Trophoblast cell (in vitro differentiated cells and primary cell): ENCODE measurements around the gene ANKRD18A.

ENCODE experiments used
- DNase-seq, 2 donors: peaks; one replicate each; pipeline ENCODE4 v3.0.0-alpha.2; 2016
- H2AFZ ChIP-seq: 2 replicates; pipeline ENCODE4 v1.6.1; 2013; ENCODE audit warnings: low read length, moderate library complexity, mild to moderate bottlenecking; ENCODE audit not compliant: insufficient read depth, poor library complexity
- H2AK5ac ChIP-seq: 2 replicates; pipeline ENCODE4 v1.6.1; 2013; ENCODE audit warnings: mild to moderate bottlenecking, low read length
- H2BK120ac ChIP-seq: 2 replicates; pipeline ENCODE4 v1.6.1; 2013; ENCODE audit warnings: low read length, mild to moderate bottlenecking, moderate library complexity; ENCODE audit not compliant: insufficient read depth, poor library complexity
- H2BK12ac ChIP-seq: 2 replicates; pipeline ENCODE4 v1.6.1; 2013; ENCODE audit warnings: mild to moderate bottlenecking, low read length, moderate library complexity
- H2BK5ac ChIP-seq: 2 replicates; pipeline ENCODE4 v1.6.1; 2013; ENCODE audit warnings: low read length, low read depth, moderate library complexity, mild to moderate bottlenecking; ENCODE audit not compliant: poor library complexity
- H3K14ac ChIP-seq: 2 replicates; pipeline ENCODE4 v1.6.1; 2013; ENCODE audit warnings: mild to moderate bottlenecking, low read length
- H3K18ac ChIP-seq: 2 replicates; pipeline ENCODE4 v1.6.1; 2013; ENCODE audit warnings: mild to moderate bottlenecking, low read length
- H3K23ac ChIP-seq: 2 replicates; pipeline ENCODE4 v1.6.1; 2013; ENCODE audit warnings: low read length
- H3K27ac ChIP-seq: 2 replicates; pipeline ENCODE4 v1.5.1; 2013; ENCODE audit warnings: low read depth, mild to moderate bottlenecking, inconsistent platforms, low read length, moderate library complexity
- H3K27me3 ChIP-seq: 2 replicates; pipeline ENCODE4 v1.6.1; 2013; ENCODE audit warnings: inconsistent platforms, mild to moderate bottlenecking, low read length, moderate library complexity; ENCODE audit not compliant: insufficient read depth
- H3K36me3 ChIP-seq, 2 experiments: 1 replicate in 1 of 2; 2 replicates in 1 of 2; pipeline ENCODE4 v1.6.1; 2013; ENCODE audit warnings: low read length in 2 of 2, mild to moderate bottlenecking in 2 of 2, moderate library complexity in 1 of 2; ENCODE audit not compliant: insufficient read depth in 2 of 2, control insufficient read depth in 1 of 2
- H3K4ac ChIP-seq: 2 replicates; pipeline ENCODE4 v1.6.1; 2013; ENCODE audit warnings: low read depth, mild to moderate bottlenecking, low read length, moderate library complexity
- H3K4me1 ChIP-seq, 2 experiments: 1 replicate in 1 of 2; 2 replicates in 1 of 2; pipeline ENCODE4 v1.6.1; 2013; ENCODE audit warnings: low read length in 2 of 2, mild to moderate bottlenecking in 2 of 2, moderate library complexity in 1 of 2; ENCODE audit not compliant: insufficient read depth in 2 of 2, control insufficient read depth in 1 of 2
- H3K4me2 ChIP-seq: 2 replicates; pipeline ENCODE4 v1.6.1; 2013; ENCODE audit warnings: inconsistent platforms, mild to moderate bottlenecking, low read length, moderate library complexity
- H3K4me3 ChIP-seq: 2 replicates; pipeline ENCODE4 v1.5.1; 2013; ENCODE audit warnings: mild to moderate bottlenecking, low read depth, low read length, inconsistent platforms
- H3K79me1 ChIP-seq: one replicate; pipeline ENCODE4 v1.6.1; 2013; ENCODE audit warnings: low read length
- H3K79me2 ChIP-seq: 2 replicates; pipeline ENCODE4 v1.6.1; 2013; ENCODE audit warnings: low read length, mild to moderate bottlenecking; ENCODE audit not compliant: control insufficient read depth, insufficient read depth, poor library complexity
- H3K9ac ChIP-seq: 2 replicates; pipeline ENCODE4 v1.6.1; 2013; ENCODE audit warnings: mild to moderate bottlenecking, low read length
- H3K9me3 ChIP-seq: 2 replicates; pipeline ENCODE4 v1.6.1; 2013; ENCODE audit warnings: low read depth, mild to moderate bottlenecking, control low read depth, inconsistent platforms, low read length; ENCODE audit not compliant: insufficient read depth
- H4K12ac ChIP-seq: 2 replicates; pipeline ENCODE4 v1.6.1; 2013; ENCODE audit warnings: low read depth, mild to moderate bottlenecking, low read length, moderate library complexity
- H4K8ac ChIP-seq: 2 replicates; pipeline ENCODE4 v1.6.1; 2013; ENCODE audit warnings: low read depth, mild to moderate bottlenecking, low read length, moderate library complexity
- H4K91ac ChIP-seq: one replicate; pipeline ENCODE4 v1.6.1; 2013; ENCODE audit warnings: low read depth, mild to moderate bottlenecking, low read length, moderate library complexity
- WGBS: extraction: QIAGEN DNeasy Blood & Tissue Kit; methylation state at CpG from one replicate; pipeline ENCODE4 v1.1.7; 2013; ENCODE audit warnings: missing lambda C conversion rate; ENCODE audit not compliant: insufficient read length, insufficient coverage; ENCODE audit errors: extremely low coverage; 5-methylcytosine and 5-hydroxymethylcytosine counted together

The ANKRD18A gene

DNA sequence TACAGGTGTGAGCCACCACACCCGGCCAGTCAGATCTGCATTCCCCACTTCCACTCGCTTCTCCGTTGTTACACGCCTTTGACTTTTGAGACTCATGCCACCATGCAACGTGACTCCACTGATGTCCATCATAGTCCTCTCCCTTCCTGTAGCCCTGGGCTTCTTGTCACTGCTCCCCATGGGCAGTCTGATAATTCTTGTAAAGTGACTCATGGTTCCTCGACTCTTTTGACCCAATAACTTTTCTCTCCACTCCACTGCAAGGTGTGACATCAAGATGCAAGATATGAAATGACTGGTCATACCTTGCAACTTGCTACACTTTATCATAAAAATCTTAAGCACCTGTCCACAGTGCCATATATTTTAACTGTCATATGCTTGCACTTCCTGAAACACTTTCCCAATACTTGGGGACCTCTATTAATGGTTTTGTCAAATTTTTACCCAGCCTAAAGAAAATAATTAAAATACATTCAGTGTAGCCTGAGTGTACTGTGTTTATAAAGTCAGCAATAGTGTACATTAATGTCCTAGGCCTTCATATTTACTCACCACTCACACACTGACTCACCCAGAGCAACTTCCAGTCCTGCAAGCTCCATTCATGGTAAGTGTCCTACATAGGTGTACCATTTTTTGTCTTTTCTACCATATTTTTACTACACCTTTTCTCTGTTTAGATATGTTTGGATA lies 18.6 kb upstream of the ANKRD18A start:
- no CpG with 5 or more reads among the region's 6 CpGs for WGBS
- H3K36me3 ChIP-seq = no peaks in the 10 kb centered on the region

DNA sequence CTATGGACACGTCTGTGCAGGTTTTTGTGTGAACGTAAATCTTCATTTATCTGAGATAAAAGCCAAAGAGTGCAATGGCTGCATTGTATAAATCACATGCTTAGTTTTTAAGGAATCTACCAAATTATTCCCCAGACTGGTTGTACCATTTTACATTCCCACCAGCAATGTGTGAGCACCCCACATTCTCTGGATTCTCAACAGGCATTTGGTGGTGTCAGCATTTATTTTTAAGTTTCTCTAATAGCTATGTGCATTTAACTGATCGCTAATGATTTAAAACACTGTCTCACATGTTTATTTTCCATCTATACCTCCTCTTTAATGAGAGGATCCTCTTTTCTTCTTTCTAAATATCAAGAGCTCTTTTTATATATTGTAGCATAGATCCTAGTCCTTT lies 13.9 kb upstream of the ANKRD18A start:
- Histone ChIP-seq H2BK12ac (no peak overlapping the region), H2AFZ (no peak overlapping the region), H3K79me2 (no peaks in the 10 kb centered on the region), H4K91ac (no peak overlapping the region), H3K4me3 (no peak overlapping the region), H4K12ac (no peak overlapping the region), H3K36me3 (no peaks in the 10 kb centered on the region), H4K8ac (no peak overlapping the region), H3K4me2 (no peak overlapping the region), H3K23ac (no peak overlapping the region), H3K4me1 (no peaks in the 10 kb centered on the region), H3K27me3 (no peaks in the 10 kb centered on the region), H3K79me1 (no peaks in the 10 kb centered on the region), H3K14ac (no peak overlapping the region), H2BK5ac (no peak overlapping the region), H3K18ac (no peak overlapping the region), H3K4ac (no peak overlapping the region), H3K9me3 (no peaks in the 10 kb centered on the region), H2AK5ac (no peak overlapping the region), H2BK120ac (no peak overlapping the region), H3K9ac (no peak overlapping the region), H3K27ac (no peak overlapping the region)
- DNase-seq = no peak
- no CpG with 5 or more reads among the region's 3 CpGs for WGBS

More for the DNA sequence above, 18.6 kb upstream of the ANKRD18A start:
- no peaks in the 10 kb centered on the region for H3K79me1 ChIP-seq
- no peaks in the 10 kb centered on the region for H3K79me2 ChIP-seq
- no peak overlapping the region for H2BK120ac ChIP-seq
- no peak overlapping the region for H3K18ac ChIP-seq
- no peak overlapping the region for H3K4me3 ChIP-seq
- no peak overlapping the region for H3K4ac ChIP-seq
- no peak overlapping the region for H3K23ac ChIP-seq
- H2BK12ac ChIP-seq = no peak overlapping the region
- no peaks in the 10 kb centered on the region for H3K4me1 ChIP-seq
- no peak overlapping the region for H2BK5ac ChIP-seq
- H4K12ac ChIP-seq = no peak overlapping the region
- H4K91ac ChIP-seq = no peak overlapping the region
- no peak overlapping the region for H3K27ac ChIP-seq
- no peak overlapping the region for H2AK5ac ChIP-seq
- H3K9me3 ChIP-seq = no peaks in the 10 kb centered on the region
- no peak overlapping the region for H4K8ac ChIP-seq
- peak; percentile 92 to 95 for DNase-seq
- H2AFZ ChIP-seq = no peak overlapping the region
- no peak overlapping the region for H3K9ac ChIP-seq
- H3K27me3 ChIP-seq = no peaks in the 10 kb centered on the region
- no peak overlapping the region for H3K4me2 ChIP-seq
- no peak overlapping the region for H3K14ac ChIP-seq

DNA sequence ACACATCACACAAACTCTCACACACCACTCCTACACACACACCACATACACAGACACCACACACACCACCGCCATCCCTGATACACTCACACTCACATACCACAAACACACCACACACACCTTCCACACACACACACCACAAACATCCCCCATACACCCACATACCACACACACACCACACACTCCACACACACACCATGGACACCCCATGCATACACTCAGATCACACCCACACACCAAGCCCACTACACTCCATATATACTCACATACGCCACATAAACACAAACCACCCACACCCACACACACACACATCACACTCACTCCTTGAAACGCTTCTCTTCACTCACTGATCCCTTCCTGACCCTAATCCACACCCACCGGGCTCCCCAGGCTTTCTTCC lies 9.1 kb upstream of the ANKRD18A start:
- H3K9me3 ChIP-seq = no peaks in the 10 kb centered on the region
- no peaks in the 10 kb centered on the region for H3K36me3 ChIP-seq
- no peak overlapping the region for H4K12ac ChIP-seq
- no peak overlapping the region for H2AK5ac ChIP-seq
- no peaks in the 10 kb centered on the region for H3K4me1 ChIP-seq
- DNase-seq = no peak
- no peaks in the 10 kb centered on the region for H3K27me3 ChIP-seq
- 100% methylated on average over 2 of the region's 4 CpGs for WGBS
- H3K9ac ChIP-seq = no peak overlapping the region
- no peak overlapping the region for H2BK120ac ChIP-seq
- H2AFZ ChIP-seq = no peak overlapping the region
- no peaks in the 10 kb centered on the region for H3K79me1 ChIP-seq
- H3K4ac ChIP-seq = no peak overlapping the region
- no peak overlapping the region for H2BK5ac ChIP-seq
- H4K8ac ChIP-seq = no peak overlapping the region
- H2BK12ac ChIP-seq = no peak overlapping the region
- no peak overlapping the region for H4K91ac ChIP-seq
- no peak overlapping the region for H3K18ac ChIP-seq
- H3K79me2 ChIP-seq = no peaks in the 10 kb centered on the region
- H3K4me2 ChIP-seq = no peak overlapping the region
- no peak overlapping the region for H3K27ac ChIP-seq
- H3K14ac ChIP-seq = no peak overlapping the region
- H3K4me3 ChIP-seq = no peak overlapping the region
- H3K23ac ChIP-seq = no peak overlapping the region

DNA sequence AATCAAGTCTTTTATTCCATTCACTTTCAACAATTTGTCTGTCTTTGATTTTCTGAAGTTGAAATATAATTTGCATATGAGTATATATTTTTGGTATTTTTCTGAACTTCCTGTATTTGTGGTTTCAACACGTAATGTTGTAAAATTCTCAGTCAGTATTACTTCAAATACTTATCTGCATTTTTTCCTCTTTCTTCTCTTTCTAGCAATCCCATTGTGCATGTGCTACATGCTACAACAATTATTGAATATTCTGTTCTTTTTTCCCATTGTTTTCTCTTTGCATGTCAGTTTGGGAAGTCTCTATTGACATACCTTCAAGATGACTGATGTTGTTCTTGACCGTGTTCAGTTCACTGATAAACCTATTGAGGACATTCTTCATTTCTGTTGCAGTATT lies 5.6 kb upstream of the ANKRD18A start:
- H3K14ac ChIP-seq = no peak overlapping the region
- H4K91ac ChIP-seq = no peak overlapping the region
- H3K27me3 ChIP-seq = peaks cover 16% of the 10 kb centered on the region
- H3K36me3 ChIP-seq = no peaks in the 10 kb centered on the region
- no peaks in the 10 kb centered on the region for H3K79me1 ChIP-seq
- no peak overlapping the region for H3K4ac ChIP-seq
- no CpG with 5 or more reads among the region's 2 CpGs for WGBS
- no peak overlapping the region for H2AFZ ChIP-seq
- H3K18ac ChIP-seq = no peak overlapping the region
- peaks cover 4 to 11% of the 10 kb centered on the region in 2 experiments for H3K4me1 ChIP-seq
- no peak overlapping the region for H4K8ac ChIP-seq
- no peak overlapping the region for H3K27ac ChIP-seq
- H3K79me2 ChIP-seq = no peaks in the 10 kb centered on the region
- H2BK5ac ChIP-seq = no peak overlapping the region
- H3K9me3 ChIP-seq = peaks cover 3% of the 10 kb centered on the region
- H3K4me3 ChIP-seq = no peak overlapping the region
- no peak overlapping the region for H4K12ac ChIP-seq
- H2BK120ac ChIP-seq = no peak overlapping the region
- no peak overlapping the region for H3K9ac ChIP-seq
- no peak overlapping the region for H2BK12ac ChIP-seq
- no peak overlapping the region for H2AK5ac ChIP-seq
- no peak overlapping the region for H3K23ac ChIP-seq
- peak in 1 of 2 donors; percentile 54 for DNase-seq
- H3K4me2 ChIP-seq = no peak overlapping the region
